Tibial artery (tissue), 4 donors: ENCODE data around the gene RNF39.
A peak's percentile ranks its signal among the peaks of the same experiment; 100 is the strongest.
"Not testable (repeated sequence)": the region's sequence is repeated elsewhere in the genome, so short reads cannot be mapped to it uniquely, and the experiment has no call there.

Experiments used
- DNase-seq, 2 donors: peaks; one replicate each; pipeline ENCODE4 v3.0.0-alpha.2; 2019
- H3K27ac ChIP-seq, 2 donors: fragments of 200-600 bp; sonication (generic) in 1 of 2; 1 replicate in 1 of 2; 2 replicates in 1 of 2; pipeline ENCODE4 v1.5.1; 2018 to 2019; ENCODE audit warnings: mild to moderate bottlenecking in 1 of 2
- H3K27me3 ChIP-seq, 2 donors: fragments of 200-600 bp; sonication (generic) in 1 of 2; one replicate each; pipeline versions ENCODE4 v1.5.1 to v1.6.0; 2016 to 2019
- H3K36me3 ChIP-seq, 3 donors: fragments of 200-600 bp; sonication (generic) in 2 of 3; one replicate each; pipeline ENCODE4 v1.5.1; 2016 to 2019; ENCODE audit warnings: mild to moderate bottlenecking in 2 of 3
- H3K4me1 ChIP-seq, 4 donors: fragments of 200-600 bp; sonication (generic) in 2 of 4; 1 replicate in 3 of 4; 2 replicates in 1 of 4; pipeline ENCODE4 v1.5.1; 2016 to 2019
- H3K4me3 ChIP-seq, 2 donors: fragments of 200-600 bp; sonication (generic) in 1 of 2; 1 replicate in 1 of 2; 2 replicates in 1 of 2; pipeline ENCODE4 v1.5.1; 2018 to 2019; ENCODE audit warnings: mild to moderate bottlenecking in 2 of 2
- H3K9me3 ChIP-seq, 3 donors: fragments of 200-600 bp; sonication (generic) in 1 of 3; one replicate each; pipeline ENCODE4 v1.5.1; 2016 to 2019
- intact Hi-C: fragments of 100-400 bp; cut with DNase I; formaldehyde crosslinking; loops from one replicate; pipeline ENCODE4 v1.15.0; 2023; ENCODE audit warnings: low total_unique reads
- TF ChIP-seq, protein P1 (sequence below), 2 experiments: fragments of 200-600 bp in 1 of 2; fragments of 450-650 bp in 1 of 2; IDR thresholded peaks; one replicate each; pipeline ENCODE4 v1.5.1; 2017 to 2019; ENCODE audit warnings: antibody characterized with exemption in 2 of 2, mild to moderate bottlenecking in 1 of 2, moderate library complexity in 1 of 2

The RNF39 gene, protein sequence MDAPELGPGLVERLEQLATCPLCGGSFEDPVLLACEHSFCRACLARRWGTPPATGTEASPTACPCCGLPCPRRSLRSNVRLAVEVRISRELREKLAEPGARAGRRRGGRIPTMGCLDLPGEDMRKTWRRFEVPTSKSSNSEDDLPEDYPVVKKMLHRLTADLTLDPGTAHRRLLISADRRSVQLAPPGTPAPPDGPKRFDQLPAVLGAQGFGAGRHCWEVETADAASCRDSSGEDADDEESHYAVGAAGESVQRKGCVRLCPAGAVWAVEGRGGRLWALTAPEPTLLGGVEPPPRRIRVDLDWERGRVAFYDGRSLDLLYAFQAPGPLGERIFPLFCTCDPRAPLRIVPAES

DNA sequence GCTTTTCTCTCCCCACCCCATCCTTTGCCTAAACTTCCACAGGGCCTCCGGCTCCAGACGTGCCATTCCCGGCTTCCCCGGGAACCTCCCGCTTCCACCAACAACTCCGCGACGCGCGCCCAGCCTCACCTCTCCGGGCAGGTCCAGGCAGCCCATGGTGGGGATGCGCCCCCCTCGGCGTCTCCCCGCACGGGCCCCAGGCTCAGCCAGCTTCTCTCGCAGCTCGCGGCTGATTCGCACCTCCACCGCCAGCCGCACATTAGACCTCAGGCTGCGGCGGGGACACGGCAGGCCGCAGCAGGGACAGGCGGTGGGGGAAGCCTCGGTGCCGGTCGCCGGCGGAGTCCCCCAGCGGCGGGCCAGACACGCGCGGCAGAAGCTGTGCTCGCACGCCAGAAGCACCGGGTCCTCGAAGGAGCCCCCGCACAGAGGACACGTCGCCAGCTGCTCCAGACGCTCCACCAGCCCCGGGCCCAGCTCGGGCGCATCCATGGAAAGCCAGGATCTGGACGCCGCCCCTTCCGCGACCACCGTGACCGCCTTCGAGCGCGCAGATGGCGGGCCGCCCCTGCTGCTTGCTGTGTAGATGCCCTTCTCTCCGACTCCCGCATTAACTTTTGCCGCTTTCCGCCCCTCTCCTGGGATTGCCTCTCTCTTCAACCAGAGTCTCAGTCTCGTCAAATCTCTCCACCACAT, at the start of gene RNF39:
Gene RNF39 (minus strand): TSS at position 676 of the 696 bp plus-strand sequence. CDS start 184 bp downstream, at position 492.
- intact Hi-C loops: no loop called here
- Histone ChIP-seq H3K27ac (no peak within 1 kb of the TSS), H3K9me3 (no peaks in the 10 kb centered on the region), H3K4me1 (peaks cover 4 to 29% (median 23%) of the 10 kb centered on the region in 4 donors), H3K4me3 (peak within 1 kb of the TSS in 1 of 2 donors; percentile 15), H3K27me3 (peaks cover 0 to 71% of the 10 kb centered on the region in 2 donors), H3K36me3 (peaks cover 0 to 13% (median under 1%) of the 10 kb centered on the region in 3 donors)
- TF ChIP-seq, protein P1, sequence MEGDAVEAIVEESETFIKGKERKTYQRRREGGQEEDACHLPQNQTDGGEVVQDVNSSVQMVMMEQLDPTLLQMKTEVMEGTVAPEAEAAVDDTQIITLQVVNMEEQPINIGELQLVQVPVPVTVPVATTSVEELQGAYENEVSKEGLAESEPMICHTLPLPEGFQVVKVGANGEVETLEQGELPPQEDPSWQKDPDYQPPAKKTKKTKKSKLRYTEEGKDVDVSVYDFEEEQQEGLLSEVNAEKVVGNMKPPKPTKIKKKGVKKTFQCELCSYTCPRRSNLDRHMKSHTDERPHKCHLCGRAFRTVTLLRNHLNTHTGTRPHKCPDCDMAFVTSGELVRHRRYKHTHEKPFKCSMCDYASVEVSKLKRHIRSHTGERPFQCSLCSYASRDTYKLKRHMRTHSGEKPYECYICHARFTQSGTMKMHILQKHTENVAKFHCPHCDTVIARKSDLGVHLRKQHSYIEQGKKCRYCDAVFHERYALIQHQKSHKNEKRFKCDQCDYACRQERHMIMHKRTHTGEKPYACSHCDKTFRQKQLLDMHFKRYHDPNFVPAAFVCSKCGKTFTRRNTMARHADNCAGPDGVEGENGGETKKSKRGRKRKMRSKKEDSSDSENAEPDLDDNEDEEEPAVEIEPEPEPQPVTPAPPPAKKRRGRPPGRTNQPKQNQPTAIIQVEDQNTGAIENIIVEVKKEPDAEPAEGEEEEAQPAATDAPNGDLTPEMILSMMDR (IDR thresholded peaks at IDR 0.05): no peak
- DNase-seq: no peak

DNA sequence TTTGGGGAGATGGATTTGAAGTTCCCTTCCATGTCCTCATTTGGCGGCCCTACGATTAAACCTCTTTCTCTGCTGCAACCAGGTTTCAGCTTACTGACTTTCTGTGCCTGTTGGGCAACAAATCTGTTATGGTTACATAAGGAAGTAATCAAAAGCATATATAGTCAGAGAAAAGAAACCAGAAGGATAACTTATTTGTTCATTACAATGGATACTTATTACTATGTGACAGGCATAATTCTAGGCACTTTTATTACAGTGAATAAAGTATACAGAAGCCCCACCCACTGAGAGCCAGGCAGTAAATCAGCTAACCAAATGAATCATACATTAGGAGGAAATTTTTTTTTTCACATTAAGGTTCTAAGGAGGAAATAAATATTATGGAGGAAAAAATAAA, 46.9 kb upstream of the RNF39 start:
- Histone ChIP-seq H3K36me3 (no peaks in the 10 kb centered on the region), H3K4me1 (peaks cover 0 to 5% (median 2%) of the 10 kb centered on the region in 4 donors), H3K27me3 (peaks cover 0 to 38% of the 10 kb centered on the region in 2 donors), H3K27ac (no peak overlapping the region), H3K9me3 (no peaks in the 10 kb centered on the region), H3K4me3 (no peak overlapping the region)
- DNase-seq: no peak
- intact Hi-C loops: no loop called here
- TF ChIP-seq, protein P1 (IDR thresholded peaks at IDR 0.05): no peak

DNA sequence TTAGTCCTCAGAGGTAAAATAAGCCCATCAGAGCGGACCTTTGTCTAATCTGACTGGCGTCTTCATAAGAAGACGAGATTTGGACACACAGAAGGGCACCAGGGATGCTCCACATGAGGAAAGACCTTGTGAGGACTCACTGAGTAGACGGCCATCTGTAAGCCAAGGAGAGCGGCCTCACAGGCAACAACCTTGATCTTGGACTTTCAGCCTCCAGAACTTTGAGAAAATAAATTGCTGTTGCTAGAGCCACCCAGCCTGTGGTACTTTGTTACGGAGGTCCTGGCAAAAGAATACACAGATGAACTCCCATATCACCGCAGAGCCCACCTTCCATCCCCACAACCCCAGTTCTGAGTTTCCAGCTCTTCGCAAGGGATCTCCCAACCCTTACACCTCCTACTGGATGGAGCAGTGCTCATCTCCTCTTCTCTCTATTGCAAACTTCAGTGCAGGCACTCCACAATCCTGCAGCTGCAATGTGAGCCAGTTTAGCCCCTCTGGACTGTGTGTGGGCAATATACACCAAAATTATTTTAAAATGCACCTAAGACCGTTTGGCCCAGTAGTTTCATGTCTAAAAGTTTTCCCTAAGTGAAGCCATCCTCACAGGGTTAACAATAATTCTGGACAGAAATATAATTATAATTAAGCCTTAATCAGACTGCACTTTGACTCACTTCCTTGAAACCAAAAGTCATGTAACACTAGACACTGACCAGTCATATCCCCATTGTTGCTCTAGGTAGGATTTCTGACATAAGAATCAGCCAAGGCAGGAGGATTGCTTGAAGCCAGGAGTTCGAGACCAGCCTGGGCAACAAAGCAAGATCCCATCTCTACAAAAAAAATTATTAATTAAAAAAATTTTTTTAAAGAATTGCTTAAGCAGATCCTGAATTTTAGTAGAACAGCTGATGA, 46.1 kb upstream of the RNF39 start:
- intact Hi-C loops: no loop called here
- Histone ChIP-seq H3K4me1 (no peaks in the 10 kb centered on the region), H3K9me3 (no peaks in the 10 kb centered on the region), H3K4me3 (no peak overlapping the region), H3K27ac (no peak overlapping the region), H3K36me3 (no peaks in the 10 kb centered on the region), H3K27me3 (peaks cover 0 to 34% of the 10 kb centered on the region in 2 donors)
- DNase-seq: no peak
- TF ChIP-seq, protein P1 (IDR thresholded peaks at IDR 0.05): no peak

DNA sequence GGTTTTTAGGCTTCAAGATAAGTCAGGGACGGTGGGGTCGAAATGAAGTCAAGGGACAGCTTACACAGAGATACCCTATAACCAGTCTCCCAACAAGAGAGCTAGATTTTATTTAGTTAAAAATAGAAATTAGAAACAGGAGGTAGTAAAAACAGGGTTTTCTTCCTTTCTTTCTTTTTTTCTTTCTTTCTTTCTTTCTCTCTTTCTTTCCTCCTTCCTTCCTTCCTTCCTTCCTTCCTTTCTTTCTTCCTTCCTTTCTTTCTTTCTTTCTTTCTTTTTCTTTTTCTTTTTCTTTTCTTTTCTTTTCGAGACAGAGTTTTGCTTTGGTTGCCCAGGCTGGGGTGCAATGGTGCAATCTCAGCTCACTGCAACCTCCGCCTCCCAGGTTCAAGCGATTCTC, 43.1 kb upstream of the RNF39 start:
- H3K4me1 ChIP-seq, H3K27ac ChIP-seq, H3K4me3 ChIP-seq, H3K36me3 ChIP-seq, H3K9me3 ChIP-seq, DNase-seq, intact Hi-C loops: not testable (repeated sequence)
- H3K27me3 ChIP-seq: peaks cover 0 to 27% of the 10 kb centered on the region in 2 donors

DNA sequence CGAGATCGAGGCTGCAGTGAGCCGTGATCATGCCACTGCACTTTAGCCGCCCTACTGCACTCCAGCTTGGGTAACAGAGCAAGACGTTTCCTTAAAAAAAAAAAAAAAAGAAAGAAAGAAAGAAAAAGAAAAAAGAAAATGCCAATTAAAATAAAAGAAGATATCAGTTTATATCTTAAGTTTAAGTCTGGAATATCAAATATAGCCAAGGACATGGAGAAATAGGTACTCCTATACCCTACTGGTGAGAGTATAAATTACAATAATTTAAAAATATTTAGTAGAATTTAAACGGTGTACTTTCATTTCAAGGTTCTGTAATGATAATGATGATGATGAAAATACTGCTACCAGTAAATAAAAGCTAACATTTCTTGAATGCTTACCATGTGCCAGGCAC, 41.2 kb upstream of the RNF39 start:
- Histone ChIP-seq H3K9me3 (no peaks in the 10 kb centered on the region), H3K36me3 (no peaks in the 10 kb centered on the region), H3K4me3 (no peak overlapping the region), H3K27me3 (peaks cover 0 to 25% of the 10 kb centered on the region in 2 donors), H3K27ac (no peak overlapping the region), H3K4me1 (no peaks in the 10 kb centered on the region)
- intact Hi-C loops: no loop called here
- no peak for DNase-seq
- TF ChIP-seq, protein P1 (IDR thresholded peaks at IDR 0.05): no peak
